ENCODE data around the gene KDM4D. TPM values are rescaled to one million over a fixed set of nuclear protein-coding genes. Genes with fewer than 3 reads are reported as not detected.
"Not testable (repeated sequence)": the region's sequence is repeated elsewhere in the genome, so short reads cannot be mapped to it uniquely, and the experiment has no call there.

KDM4D gene
- total RNA-seq, 2 donors from 2014 or later, result 1.3 to 2.0 TPM

DNA sequence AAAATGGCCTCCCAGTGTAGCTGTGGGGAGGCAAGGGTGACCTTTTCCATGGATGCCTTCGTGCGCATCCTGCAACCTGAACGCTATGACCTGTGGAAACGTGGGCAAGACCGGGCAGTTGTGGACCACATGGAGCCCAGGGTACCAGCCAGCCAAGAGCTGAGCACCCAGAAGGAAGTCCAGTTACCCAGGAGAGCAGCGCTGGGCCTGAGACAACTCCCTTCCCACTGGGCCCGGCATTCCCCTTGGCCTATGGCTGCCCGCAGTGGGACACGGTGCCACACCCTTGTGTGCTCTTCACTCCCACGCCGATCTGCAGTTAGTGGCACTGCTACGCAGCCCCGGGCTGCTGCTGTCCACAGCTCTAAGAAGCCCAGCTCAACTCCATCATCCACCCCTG is 24.8 kb downstream of the KDM4D start:
- Mint-ChIP-seq H3K36me3 (no peaks in the 10 kb centered on the region), H3K9me3 (no peaks in the 10 kb centered on the region), H3K27ac (no peak overlapping the region)
- ATAC-seq, result no peak
- no peak for DNase-seq (ENCODE audit: low spot score in 2 of 2)

DNA sequence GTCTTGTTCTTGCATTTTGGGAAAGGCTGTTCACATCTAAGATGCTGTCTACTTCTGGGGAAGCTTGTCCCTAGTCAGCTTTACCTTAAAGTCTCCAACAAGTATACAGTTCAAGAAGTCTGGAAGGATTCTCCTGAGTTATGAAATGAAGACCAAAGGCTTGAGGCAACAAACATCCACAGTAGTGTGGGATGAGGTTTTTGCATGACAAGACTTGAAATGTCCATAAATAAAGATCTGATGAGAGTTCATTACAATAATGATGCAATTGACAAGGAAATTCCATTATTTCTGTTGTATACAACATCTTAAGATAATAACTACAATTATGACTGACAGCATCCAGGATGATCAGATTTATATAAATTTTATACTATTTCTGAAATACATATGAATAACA is 30.2 kb downstream of the KDM4D start:
- Mint-ChIP-seq H3K36me3 (no peaks in the 10 kb centered on the region), H3K9me3 (peaks cover 0 to 4% of the 10 kb centered on the region in 2 donors), H3K27ac (no peak overlapping the region)
- ATAC-seq, result no peak
- DNase-seq (ENCODE audit: low spot score in 2 of 2), result no peak

DNA sequence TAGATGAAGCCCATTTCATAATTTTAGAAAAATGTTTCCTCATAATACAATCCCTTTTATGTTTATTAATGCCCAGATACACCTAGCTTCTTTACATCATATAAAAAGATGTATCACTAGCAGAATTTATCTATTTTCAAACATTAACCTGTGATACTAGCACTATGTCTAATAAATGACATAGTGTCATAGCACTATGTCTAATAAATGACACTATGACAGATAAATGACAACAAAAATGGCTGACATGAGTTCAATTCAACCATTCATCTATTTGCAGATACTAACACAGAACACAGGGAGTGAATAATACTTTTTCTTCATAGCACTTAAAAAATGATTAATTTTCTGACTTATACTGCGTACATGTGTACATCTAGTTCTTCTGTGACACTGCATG is 32.1 kb downstream of the KDM4D start:
- peaks cover 0 to 4% of the 10 kb centered on the region in 2 donors for H3K9me3 Mint-ChIP-seq
- H3K27ac Mint-ChIP-seq, result no peak overlapping the region
- DNase-seq (ENCODE audit: low spot score in 2 of 2) (no peak), ATAC-seq (no peak)
- no peaks in the 10 kb centered on the region for H3K36me3 Mint-ChIP-seq

DNA sequence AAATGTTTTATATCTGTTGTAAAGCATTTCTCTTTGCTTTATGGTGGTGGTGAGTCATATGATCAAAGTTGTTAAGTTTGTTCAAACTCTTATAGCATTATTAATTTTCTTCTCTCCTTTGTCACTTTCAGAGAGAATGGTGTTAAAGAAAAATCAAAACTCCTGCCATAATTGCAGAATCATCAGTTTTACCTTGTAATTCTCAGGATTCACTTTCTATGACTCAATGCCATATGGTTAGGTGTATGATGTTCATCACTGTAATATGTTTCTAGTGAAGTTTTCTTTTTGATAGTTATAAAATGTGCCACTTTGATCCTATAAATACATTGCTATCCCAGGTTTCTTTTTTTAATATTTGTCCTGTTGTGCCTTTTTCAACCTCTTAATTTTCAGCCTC is 37.9 kb downstream of the KDM4D start:
- Mint-ChIP-seq H3K27ac (no peak overlapping the region), H3K36me3 (no peaks in the 10 kb centered on the region), H3K9me3 (peaks cover 0 to 4% of the 10 kb centered on the region in 2 donors)
- DNase-seq (ENCODE audit: low spot score in 2 of 2), result no peak
- ATAC-seq, result peak in 1 of 2 donors; percentile 32

DNA sequence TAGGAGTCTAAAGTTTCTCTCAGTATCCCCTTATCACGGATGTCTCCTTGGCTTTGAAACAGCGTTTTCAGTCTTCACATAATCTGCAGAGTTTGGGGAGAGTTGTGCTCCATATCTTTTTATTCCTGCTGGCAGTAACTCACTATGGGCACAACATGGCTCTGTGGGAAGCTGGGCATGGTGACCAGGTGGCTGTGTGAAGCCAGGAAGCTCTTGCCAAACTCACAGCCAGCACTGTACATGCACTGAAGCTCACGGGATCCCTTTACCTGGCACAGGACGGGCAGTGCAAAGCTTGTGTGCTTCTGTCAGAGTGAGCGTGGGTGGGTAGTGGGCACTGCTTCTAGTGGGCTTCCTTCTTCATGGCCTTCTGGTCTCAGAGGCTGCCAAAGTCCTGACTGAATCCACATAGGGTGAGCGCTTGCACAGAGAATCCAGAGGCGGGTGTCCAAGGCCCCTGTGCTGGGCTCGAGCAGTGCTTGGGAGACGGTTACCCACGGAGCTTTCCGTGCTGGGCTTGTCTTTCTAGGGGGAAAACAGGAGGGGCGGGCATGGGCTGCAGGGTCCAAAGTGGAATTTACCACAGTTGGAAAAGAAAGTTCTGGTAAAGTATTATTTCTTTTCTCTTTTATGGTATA is 40.8 kb downstream of the KDM4D start:
- ATAC-seq (no peak), DNase-seq (ENCODE audit: low spot score in 2 of 2) (no peak)
- Mint-ChIP-seq H3K9me3 (no peaks in the 10 kb centered on the region), H3K27ac (no peak overlapping the region), H3K36me3 (no peaks in the 10 kb centered on the region)

DNA sequence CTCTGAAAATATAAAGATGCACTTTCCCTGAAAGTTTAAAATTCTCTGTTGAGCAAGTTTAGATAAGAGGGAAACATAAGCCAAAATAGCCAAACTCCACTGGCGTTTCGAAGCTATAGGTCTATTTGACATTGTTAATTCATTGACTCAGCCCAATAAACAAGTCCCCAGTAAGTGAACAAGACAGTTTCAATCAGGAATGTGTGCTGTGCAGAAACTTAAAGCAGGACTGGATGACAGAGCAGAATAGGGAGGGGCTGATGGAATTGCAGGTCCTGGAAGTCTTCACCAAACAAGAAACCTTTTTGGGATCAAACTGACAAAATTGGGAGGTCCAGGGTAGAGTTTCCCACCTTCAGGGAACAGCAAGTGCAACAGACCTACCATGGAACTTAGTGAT is 42.6 kb downstream of the KDM4D start:
- no peak overlapping the region for H3K27ac Mint-ChIP-seq
- no peaks in the 10 kb centered on the region for H3K9me3 Mint-ChIP-seq
- no peak for DNase-seq (ENCODE audit: low spot score in 2 of 2)
- H3K36me3 Mint-ChIP-seq, result no peaks in the 10 kb centered on the region
- no peak for ATAC-seq

DNA sequence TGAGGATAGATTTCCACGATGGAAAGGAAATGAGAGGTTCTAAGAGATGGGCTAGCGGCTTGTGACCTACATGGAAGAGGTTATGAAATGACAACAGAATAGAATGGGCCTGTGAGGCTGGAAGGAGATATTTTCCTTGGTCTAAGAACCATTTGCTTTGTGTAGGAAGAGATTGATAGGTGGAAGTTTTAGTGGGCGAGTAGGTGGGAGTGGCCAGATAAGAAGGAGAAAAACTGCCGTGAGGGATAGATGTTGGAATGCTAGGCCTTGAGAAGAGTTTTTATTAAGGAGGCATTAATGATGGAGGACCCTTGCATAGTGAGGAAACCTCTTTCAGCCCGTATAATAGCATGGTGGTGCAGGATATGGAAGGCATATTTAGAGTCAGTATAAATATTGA is 48.0 kb downstream of the KDM4D start:
- ATAC-seq; DNase-seq (ENCODE audit: low spot score in 2 of 2); H3K9me3 Mint-ChIP-seq; H3K36me3 Mint-ChIP-seq; H3K27ac Mint-ChIP-seq: not testable (repeated sequence)

DNA sequence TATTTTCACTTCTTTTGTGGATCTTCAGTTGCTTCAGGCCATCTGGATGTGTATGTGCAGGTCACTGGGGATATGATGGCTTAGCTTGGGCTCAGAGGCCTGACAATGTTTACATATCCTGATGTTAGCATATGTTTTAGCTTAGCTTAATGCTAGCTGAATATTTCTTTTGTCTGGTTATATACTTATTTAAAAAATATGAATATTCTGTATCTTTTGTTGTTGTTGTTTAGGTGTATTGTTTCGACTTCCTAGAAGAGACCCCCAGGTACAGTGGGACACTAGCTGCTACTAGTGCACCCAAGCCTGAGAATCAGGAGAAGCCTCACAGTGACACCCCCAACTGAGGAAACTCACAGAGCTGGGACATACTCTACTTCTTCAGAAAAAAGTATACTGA is 51.4 kb downstream of the KDM4D start, which contains the start of gene KDM4E:
Gene KDM4E (plus strand): TSS at position 301 of the 400 bp plus-strand sequence. CDS start 300 bp downstream, outside the sequence.
- Mint-ChIP-seq H3K27ac (no peak within 1 kb of the TSS), H3K9me3 (no peaks in the 10 kb centered on the region), H3K36me3 (no peaks in the 10 kb centered on the region)
- ATAC-seq (no peak), DNase-seq (ENCODE audit: low spot score in 2 of 2) (no peak)

DNA sequence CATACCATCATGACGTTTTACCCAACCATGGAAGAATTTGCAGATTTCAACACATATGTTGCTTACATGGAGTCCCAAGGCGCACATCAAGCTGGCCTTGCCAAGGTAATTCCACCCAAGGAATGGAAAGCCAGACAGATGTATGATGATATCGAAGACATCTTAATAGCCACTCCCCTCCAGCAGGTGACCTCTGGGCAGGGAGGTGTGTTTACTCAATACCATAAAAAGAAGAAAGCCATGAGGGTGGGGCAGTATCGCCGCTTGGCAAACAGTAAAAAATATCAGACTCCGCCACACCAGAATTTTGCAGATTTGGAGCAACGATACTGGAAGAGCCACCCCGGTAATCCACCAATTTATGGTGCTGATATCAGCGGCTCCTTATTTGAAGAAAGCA is 52.1 kb downstream of the KDM4D start:
- H3K9me3 Mint-ChIP-seq, result not testable (repeated sequence)

DNA sequence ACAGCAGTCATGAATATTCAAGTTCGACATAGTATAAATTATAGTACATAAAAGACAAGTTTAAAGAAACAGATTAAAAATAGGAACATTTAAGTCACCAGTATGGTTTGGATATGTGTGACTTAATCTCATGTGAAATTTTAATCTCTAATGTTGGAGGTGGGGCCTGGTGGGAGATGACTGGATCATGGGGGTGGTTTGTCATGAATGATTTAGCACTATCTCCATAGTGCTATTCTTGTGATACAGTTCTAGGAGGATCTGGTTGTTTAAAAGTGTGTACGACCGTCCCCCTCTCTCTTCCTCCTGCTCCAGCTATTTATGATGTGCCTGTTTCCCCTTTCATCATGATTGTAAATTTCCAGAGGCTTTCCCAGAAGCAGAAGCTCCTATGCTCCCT is 54.8 kb downstream of the KDM4D start:
- Mint-ChIP-seq H3K9me3 (no peaks in the 10 kb centered on the region), H3K36me3 (no peaks in the 10 kb centered on the region), H3K27ac (no peak overlapping the region)
- ATAC-seq (no peak), DNase-seq (ENCODE audit: low spot score in 2 of 2) (no peak)

More for the DNA sequence above, 52.1 kb downstream of the KDM4D start:
- ATAC-seq; DNase-seq (ENCODE audit: low spot score in 2 of 2); H3K36me3 Mint-ChIP-seq; H3K27ac Mint-ChIP-seq: not testable (repeated sequence)

DNA sequence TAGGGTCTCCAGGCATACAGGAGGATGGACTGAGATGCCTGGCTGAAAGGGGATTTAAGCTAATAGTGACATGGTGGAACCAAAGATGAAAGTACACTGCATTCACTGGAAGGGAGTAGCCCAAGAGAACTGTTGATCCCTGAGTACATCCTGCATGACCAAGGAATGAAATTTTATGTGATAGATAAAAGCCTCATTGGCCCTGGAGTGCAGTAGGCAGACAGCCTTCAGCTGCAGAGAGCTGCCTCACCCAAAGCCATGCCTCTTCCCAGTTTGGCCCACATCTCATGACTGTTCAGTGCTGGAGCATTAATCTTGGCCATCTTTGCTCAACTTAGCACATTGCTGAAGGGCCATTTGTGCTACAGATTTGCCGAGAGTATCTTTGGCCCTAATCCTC is 59.5 kb downstream of the KDM4D start:
- no peak for DNase-seq (ENCODE audit: low spot score in 2 of 2)
- Mint-ChIP-seq H3K9me3 (no peaks in the 10 kb centered on the region), H3K36me3 (peaks cover under 1% of the 10 kb centered on the region in 2 donors), H3K27ac (no peak overlapping the region)
- ATAC-seq, result no peak

DNA sequence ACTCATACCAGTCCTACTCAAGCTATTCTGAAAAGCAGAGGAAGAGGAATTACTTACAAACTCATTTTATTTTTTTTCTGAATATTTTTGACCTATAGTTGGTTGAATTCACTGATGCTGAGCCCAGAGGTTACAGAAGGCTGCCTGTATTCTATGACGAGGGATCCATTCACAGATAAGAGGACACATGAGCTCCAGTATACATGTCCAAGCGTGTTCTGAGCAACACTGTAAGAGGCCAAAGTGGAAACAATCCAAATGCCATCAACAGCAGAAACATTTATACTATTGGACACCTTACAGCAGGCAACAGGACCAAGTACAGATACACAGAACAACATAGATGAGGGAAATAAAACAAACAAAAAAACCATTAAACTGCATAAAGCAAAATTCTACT is 61.8 kb downstream of the KDM4D start:
- no peak for DNase-seq (ENCODE audit: low spot score in 2 of 2)
- Mint-ChIP-seq H3K36me3 (peaks cover 5% of the 10 kb centered on the region in 2 donors), H3K9me3 (no peaks in the 10 kb centered on the region), H3K27ac (no peak overlapping the region)
- ATAC-seq, result no peak

DNA sequence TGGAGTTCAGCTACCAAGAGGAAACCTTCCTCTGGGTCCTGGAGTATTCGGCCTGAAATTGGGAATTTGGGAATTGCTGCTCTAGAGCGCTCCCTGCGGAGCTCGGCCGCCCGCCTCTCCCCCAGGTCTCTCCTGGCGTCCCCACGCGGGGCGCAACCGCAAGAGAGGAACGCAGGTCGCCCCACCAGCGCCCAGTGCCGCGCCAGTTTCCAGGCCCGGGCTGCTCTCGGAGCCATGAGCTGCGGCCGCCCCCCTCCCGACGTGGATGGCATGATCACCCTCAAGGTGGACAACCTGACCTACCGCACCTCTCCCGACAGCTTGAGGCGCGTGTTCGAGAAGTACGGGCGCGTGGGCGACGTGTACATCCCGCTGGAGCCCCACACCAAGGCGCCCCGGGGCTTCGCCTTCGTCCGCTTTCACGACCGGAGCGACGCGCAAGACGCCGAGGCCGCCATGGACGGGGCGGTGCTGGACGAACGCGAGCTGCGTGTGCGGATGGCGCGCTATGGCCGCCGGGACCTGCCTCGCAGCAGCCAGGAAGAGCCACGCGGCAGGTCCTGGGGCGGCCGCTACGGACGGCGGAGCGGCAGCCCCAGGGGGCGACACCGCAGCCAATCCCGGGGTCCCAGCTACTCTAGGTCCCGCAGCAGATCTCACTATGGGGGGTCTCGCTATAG is 64.0 kb downstream of the KDM4D start:
- H3K27ac Mint-ChIP-seq; H3K36me3 Mint-ChIP-seq; H3K9me3 Mint-ChIP-seq; DNase-seq (ENCODE audit: low spot score in 2 of 2): not testable (repeated sequence)
- ATAC-seq, result peak; percentile 51 to 73

DNA sequence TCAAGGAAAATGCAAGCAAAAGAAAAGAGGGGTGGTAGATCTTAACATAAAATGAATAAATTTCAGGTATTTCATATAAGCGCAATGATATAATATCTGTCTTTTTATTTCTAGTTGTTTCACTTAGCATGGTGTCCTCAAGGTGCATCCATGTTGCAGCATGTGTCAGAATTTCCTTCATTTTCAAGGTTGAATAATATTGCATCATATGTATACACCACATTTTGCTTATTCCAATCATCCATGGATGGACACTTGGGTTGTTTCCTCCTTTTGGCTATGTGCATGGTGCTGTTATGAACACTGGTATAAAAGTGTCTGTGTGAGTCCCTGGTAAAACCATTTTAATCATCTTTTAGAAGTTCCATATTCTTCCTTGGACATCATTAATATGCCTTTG is 68.7 kb downstream of the KDM4D start:
- DNase-seq (ENCODE audit: low spot score in 2 of 2) (no peak), ATAC-seq (no peak)
- Mint-ChIP-seq H3K36me3 (peaks cover 5% of the 10 kb centered on the region in 2 donors), H3K9me3 (no peaks in the 10 kb centered on the region), H3K27ac (no peak overlapping the region)

DNA sequence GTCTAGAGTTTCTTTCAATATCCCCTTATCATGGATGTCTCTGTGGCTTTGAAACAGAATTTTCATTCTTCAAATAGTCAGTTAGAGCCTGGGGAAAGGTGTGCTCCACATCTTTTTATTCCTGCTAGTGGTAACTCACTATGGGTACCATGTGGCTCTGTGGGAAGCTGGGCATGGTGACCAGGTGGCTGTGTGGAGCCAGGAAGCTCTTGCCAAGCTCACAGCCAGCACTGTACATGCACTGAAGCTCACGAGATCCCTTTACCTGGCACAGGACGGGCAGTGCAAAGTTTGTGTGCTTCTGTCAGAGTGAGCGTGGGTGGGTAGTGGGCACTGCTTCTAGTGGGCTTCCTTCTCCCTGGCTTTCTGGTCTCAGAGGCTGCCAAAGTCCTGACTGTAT is 69.4 kb downstream of the KDM4D start:
- Mint-ChIP-seq H3K36me3 (peaks cover 5% of the 10 kb centered on the region in 2 donors), H3K27ac (no peak overlapping the region), H3K9me3 (no peaks in the 10 kb centered on the region)
- ATAC-seq (no peak), DNase-seq (ENCODE audit: low spot score in 2 of 2) (no peak)

DNA sequence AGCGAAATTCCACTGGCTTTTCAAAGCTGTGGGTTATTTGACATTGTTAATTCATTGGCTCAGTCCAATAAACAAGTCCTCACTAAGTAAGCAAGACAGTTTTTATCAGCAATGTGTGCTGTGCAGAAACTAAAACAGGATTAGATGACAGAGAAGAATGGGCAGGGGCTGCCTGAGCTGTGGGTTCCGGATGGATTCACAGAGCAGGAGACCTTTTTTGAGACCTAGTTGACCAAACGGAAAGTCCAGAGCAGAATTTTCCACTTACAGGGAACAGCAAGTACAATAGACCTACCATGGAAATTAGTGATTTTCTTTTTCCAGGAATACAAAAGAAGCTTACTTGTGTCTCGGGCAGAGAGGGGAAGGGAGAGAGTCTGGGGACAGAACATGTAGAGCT is 70.5 kb downstream of the KDM4D start:
- Mint-ChIP-seq H3K27ac (no peak overlapping the region), H3K36me3 (no peaks in the 10 kb centered on the region), H3K9me3 (no peaks in the 10 kb centered on the region)
- ATAC-seq (no peak), DNase-seq (ENCODE audit: low spot score in 2 of 2) (no peak)

DNA sequence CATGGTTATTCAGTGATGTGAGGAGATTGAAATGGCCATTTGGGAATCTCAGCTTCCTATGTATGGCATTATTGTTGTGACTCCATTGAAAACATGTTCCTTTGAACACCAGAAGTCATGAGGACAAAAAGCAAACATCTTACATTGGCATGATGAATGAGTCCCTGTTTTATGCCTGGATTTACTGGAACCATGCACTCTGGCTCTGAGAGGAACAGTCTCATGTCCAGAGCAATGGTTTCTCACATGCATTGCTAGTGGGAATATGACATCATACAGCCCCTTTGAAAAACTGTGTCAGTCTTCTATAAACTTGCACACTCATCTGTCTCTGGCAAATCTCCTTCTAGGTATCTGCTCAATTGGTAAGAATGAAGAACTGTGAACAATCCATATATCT is 72.3 kb downstream of the KDM4D start:
- Mint-ChIP-seq H3K36me3 (no peaks in the 10 kb centered on the region), H3K27ac (no peak overlapping the region), H3K9me3 (no peaks in the 10 kb centered on the region)
- ATAC-seq, result no peak
- no peak for DNase-seq (ENCODE audit: low spot score in 2 of 2)
